ENCODE results near the gene MPHOSPH9.
A peak's percentile ranks its signal among the peaks of the same experiment; 100 is the strongest.

Gene MPHOSPH9

GRCh38 chr12:123127182-123127495, 105.8 kb downstream of the MPHOSPH9 start:
- no peak for DNase-seq

GRCh38 chr12:123126294-123127181, 106.4 kb downstream of the MPHOSPH9 start:
- DNase-seq: no peak

GRCh38 chr12:123122626-123123025, 110.3 kb downstream of the MPHOSPH9 start:
- peak in 1 of 5 experiments; percentile 10 for DNase-seq

GRCh38 chr12:123121670-123122069, 111.3 kb downstream of the MPHOSPH9 start:
- no peak for DNase-seq

- DNase-seq: peak in 1 of 5 experiments; percentile 49
These were observed 112.3 kb downstream of the MPHOSPH9 start for GRCh38 chr12:123120452-123121166.

- DNase-seq: peak in 1 of 5 experiments; percentile 76
These were observed 113.1 kb downstream of the MPHOSPH9 start for GRCh38 chr12:123119808-123120207.

- DNase-seq: no peak
These were observed 114.4 kb downstream of the MPHOSPH9 start for GRCh38 chr12:123118497-123118896.

- no peak for DNase-seq
These were observed 117.4 kb downstream of the MPHOSPH9 start for GRCh38 chr12:123115409-123116121.

- no peak for DNase-seq
These were observed 118.4 kb downstream of the MPHOSPH9 start for GRCh38 chr12:123114304-123115083.

GRCh38 chr12:123113026-123113425, 119.9 kb downstream of the MPHOSPH9 start:
- no peak for DNase-seq

GRCh38 chr12:123111498-123112165, 121.3 kb downstream of the MPHOSPH9 start:
- no peak for DNase-seq

GRCh38 chr12:123109319-123109772, 123.6 kb downstream of the MPHOSPH9 start:
- no peak for DNase-seq

GRCh38 chr12:123108682-123109066, 124.3 kb downstream of the MPHOSPH9 start:
- no peak for DNase-seq

- DNase-seq: no peak
These were observed 124.8 kb downstream of the MPHOSPH9 start for GRCh38 chr12:123107926-123108681.

GRCh38 chr12:123106640-123107359, 126.1 kb downstream of the MPHOSPH9 start:
- DNase-seq: peak in 4 of 5 experiments; percentile 9 to 86 (median 21)

GRCh38 chr12:123105211-123105826, 127.6 kb downstream of the MPHOSPH9 start:
- DNase-seq: no peak

- no peak for DNase-seq
These were observed 128.1 kb downstream of the MPHOSPH9 start for GRCh38 chr12:123104809-123105208.

All from T-helper 2 cell (primary cell).